ENCODE data around the gene CLDN16.

The CLDN16 gene

GRCh38 chr3:190387578-190388213 is at the start of gene CLDN16:
CLDN16 (plus strand) TSS chr3:190388163; CDS start chr3:190388330, 167 bp downstream.
- no peak for DNase-seq

GRCh38 chr3:190338717-190339116 is 49.2 kb upstream of the CLDN16 start:
- no peak for DNase-seq

- no peak for DNase-seq
Measured at GRCh38 chr3:190339130-190339529, 48.8 kb upstream of the CLDN16 start.

GRCh38 chr3:190340071-190340470 is 47.9 kb upstream of the CLDN16 start:
- DNase-seq: no peak

- no peak for DNase-seq
Measured at GRCh38 chr3:190345027-190345821, 42.7 kb upstream of the CLDN16 start.

GRCh38 chr3:190345878-190346277 is 42.1 kb upstream of the CLDN16 start:
- no peak for DNase-seq

- no peak for DNase-seq
Measured at GRCh38 chr3:190346541-190346940, 41.4 kb upstream of the CLDN16 start.

- no peak for DNase-seq
Measured at GRCh38 chr3:190352861-190353457, 35.0 kb upstream of the CLDN16 start.

GRCh38 chr3:190356246-190356645 is 31.7 kb upstream of the CLDN16 start:
- DNase-seq: no peak

GRCh38 chr3:190357468-190357867 is 30.5 kb upstream of the CLDN16 start:
- DNase-seq: no peak

GRCh38 chr3:190359813-190360212 is 28.1 kb upstream of the CLDN16 start:
- DNase-seq: no peak

GRCh38 chr3:190360228-190360627 is 27.7 kb upstream of the CLDN16 start:
- DNase-seq: no peak

GRCh38 chr3:190361791-190362190 is 26.2 kb upstream of the CLDN16 start:
- no peak for DNase-seq

GRCh38 chr3:190362258-190362657 is 25.7 kb upstream of the CLDN16 start:
- no peak for DNase-seq

- no peak for DNase-seq
Measured at GRCh38 chr3:190366133-190366532, 21.8 kb upstream of the CLDN16 start.

- no peak for DNase-seq
Measured at GRCh38 chr3:190368881-190369280, 19.1 kb upstream of the CLDN16 start.

- no peak for DNase-seq
Measured at GRCh38 chr3:190369668-190370295, 18.2 kb upstream of the CLDN16 start.

- DNase-seq: no peak
Measured at GRCh38 chr3:190370369-190370768, 17.6 kb upstream of the CLDN16 start.

GRCh38 chr3:190371152-190371551 is 16.8 kb upstream of the CLDN16 start:
- DNase-seq: no peak

GRCh38 chr3:190375246-190375645 is 12.7 kb upstream of the CLDN16 start:
- no peak for DNase-seq

GRCh38 chr3:190375671-190376070 is 12.3 kb upstream of the CLDN16 start:
- no peak for DNase-seq

GRCh38 chr3:190378240-190378891 is 9.6 kb upstream of the CLDN16 start:
- no peak for DNase-seq

GRCh38 chr3:190380184-190380583 is 7.8 kb upstream of the CLDN16 start:
- no peak for DNase-seq

All from NK-92 treated with Interleukin-12 subunit alpha and Interleukin-12 subunit beta, amount 100 ng/mL, for 24 hours (cell line).